ENCODE measurements around the gene ZNF570.
A peak's percentile ranks its signal among the peaks of the same experiment; 100 is the strongest.

The ZNF570 gene

DNA sequence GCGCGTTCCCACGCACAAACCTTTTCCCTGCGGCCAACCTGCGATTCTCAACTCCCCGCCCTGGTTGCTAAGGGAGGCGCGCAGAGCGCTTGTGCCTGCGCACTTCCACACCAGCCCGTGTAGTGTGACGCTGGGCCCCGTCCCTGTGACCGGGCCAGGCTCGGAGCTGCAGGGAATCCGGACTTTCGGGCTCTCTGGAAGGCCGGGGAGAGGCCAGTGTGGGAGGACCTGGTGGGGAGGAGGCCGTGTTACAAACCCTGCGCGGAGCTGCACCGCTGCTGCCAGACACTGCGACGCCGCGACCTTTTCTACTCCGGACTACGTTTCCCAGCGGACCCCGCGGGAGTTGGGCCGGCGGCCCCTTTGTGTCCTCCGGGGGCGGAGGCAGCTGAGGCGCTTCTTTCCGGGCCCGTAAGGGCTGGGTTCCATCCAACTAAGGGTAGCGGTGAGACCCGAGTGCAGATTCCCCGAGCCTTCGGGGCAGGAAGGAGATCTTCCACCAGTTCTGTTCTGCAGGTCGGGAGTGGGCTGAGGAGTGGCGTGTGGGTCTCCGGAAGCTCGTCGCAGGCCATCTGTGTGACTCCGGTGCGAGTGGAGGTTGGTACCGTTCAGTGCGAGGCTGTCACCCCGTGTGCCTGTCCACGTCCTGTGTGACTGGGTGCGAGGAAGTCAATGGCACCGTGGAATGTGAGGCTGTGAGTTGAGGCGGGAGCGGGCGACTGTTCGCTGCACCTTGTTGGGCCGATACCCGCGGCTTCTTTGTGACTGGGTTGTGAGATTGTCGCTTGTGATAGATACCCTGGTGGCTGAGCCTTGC, at the start of gene ZNF570:
ZNF570 (plus strand) TSS at position 396 of the 817 bp plus-strand sequence. CDS start 999 bp downstream, outside the sequence.
- TF ChIP-seq, protein P1, sequence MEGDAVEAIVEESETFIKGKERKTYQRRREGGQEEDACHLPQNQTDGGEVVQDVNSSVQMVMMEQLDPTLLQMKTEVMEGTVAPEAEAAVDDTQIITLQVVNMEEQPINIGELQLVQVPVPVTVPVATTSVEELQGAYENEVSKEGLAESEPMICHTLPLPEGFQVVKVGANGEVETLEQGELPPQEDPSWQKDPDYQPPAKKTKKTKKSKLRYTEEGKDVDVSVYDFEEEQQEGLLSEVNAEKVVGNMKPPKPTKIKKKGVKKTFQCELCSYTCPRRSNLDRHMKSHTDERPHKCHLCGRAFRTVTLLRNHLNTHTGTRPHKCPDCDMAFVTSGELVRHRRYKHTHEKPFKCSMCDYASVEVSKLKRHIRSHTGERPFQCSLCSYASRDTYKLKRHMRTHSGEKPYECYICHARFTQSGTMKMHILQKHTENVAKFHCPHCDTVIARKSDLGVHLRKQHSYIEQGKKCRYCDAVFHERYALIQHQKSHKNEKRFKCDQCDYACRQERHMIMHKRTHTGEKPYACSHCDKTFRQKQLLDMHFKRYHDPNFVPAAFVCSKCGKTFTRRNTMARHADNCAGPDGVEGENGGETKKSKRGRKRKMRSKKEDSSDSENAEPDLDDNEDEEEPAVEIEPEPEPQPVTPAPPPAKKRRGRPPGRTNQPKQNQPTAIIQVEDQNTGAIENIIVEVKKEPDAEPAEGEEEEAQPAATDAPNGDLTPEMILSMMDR (conservative IDR thresholded peaks at IDR 0.05): no peak; the same call in 1 of the 2 replicates
- peak within 1 kb of the TSS; percentile 87 for H3K27ac ChIP-seq

- TF ChIP-seq, protein P1 (conservative IDR thresholded peaks at IDR 0.05): no peak
- no peak overlapping the region for H3K27ac ChIP-seq
Measured at GRCh38 chr19:37452500-37453245, 16.5 kb upstream of the ZNF570 start.

GRCh38 chr19:37466277-37466797, 2.8 kb upstream of the ZNF570 start:
- H3K27ac ChIP-seq: peak overlapping the region; percentile 87
- TF ChIP-seq, protein P1 (conservative IDR thresholded peaks at IDR 0.05): no peak

DNA sequence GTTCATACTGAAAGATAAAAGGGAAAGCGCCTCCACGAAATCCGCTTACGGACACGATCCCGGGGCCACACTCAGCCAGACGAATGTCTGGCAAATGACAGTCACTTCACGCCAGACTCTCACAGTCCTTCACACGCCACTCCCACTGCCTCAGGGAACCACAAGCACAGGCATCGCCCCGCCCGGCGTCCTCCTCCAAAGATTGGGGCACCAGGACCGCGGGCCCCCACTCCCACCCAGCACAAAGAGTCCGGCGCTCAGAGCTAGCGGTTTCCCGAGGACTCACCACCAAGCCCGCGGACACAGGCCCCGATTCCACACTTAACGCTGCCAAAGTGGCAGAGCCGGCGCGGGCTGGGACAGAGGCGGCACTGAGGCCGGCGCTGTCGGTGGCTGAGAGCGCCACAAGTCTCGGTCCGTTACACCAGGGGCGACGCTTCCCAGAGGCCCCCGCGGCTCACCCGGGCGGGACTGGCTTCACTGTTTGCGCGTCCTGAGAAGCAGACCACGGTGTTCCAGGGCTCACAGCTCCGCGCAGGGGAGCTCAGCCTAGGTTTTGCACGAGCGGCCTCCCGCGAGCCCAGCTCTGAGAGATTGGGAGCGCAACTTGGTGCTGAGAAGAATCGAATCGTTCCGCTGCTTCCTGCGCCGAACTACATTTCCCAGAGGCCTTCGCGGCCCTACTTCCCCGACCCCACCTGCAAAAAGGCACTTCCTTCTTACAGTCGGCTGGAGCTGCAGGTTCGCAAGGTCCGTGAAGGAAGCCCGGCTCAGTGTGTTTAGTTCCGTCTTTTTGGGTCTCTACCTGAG, 2.2 kb upstream of the ZNF570 start, which contains the start of gene ZNF569:
ZNF569 (minus strand) TSS at position 647 of the 810 bp plus-strand sequence. CDS start 22,523 bp downstream, outside the sequence.
- TF ChIP-seq, protein P1 (conservative IDR thresholded peaks at IDR 0.05): no peak
- H3K27ac ChIP-seq: peak within 1 kb of the TSS; percentile 87

GRCh38 chr19:37467608-37468090, 1.5 kb upstream of the ZNF570 start:
- peak overlapping the region; percentile 87 for H3K27ac ChIP-seq
- TF ChIP-seq, protein P1 (conservative IDR thresholded peaks at IDR 0.05): no peak

GRCh38 chr19:37470216-37470615, 1.1 kb downstream of the ZNF570 start:
- peak overlapping the region; percentile 87 for H3K27ac ChIP-seq
- TF ChIP-seq, protein P1 (conservative IDR thresholded peaks at IDR 0.05): no peak
